HCT116 (cell line): ENCODE results near the gene LPCAT2. TPM values are rescaled to one million over a fixed set of nuclear protein-coding genes. Genes with fewer than 3 reads are reported as not detected.

Experiments used
- ATAC-seq: fragments of 200-7000 bp; cut with Tn5 transposase; 2 replicates; pipeline ENCODE4 v1.9.1; 2020; ENCODE audit warnings: mild to moderate bottlenecking, moderate library complexity
- BruUV-seq: library from RNA; stranded (reverse); fragments of 400-500 nt; replicated peaks from 2 replicates; lab custom pipeline; 2021; lab: Mats Ljungman, UMichigan
- CTCF ChIA-PET: fragments of 300-600 bp; sonication (Branson Sonifier 250); formaldehyde crosslinking; loops from one replicate; lab custom pipeline; 2021; ENCODE audit warnings: antibody characterized with exemption; lab: Charles Lee
- POLR2A ChIA-PET: fragments of 300-600, 350-600 bp; sonication (Branson Sonifier 250); formaldehyde crosslinking; loops from one replicate; lab custom pipeline; 2021; ENCODE audit warnings: antibody characterized with exemption; lab: Charles Lee
- RAD21 ChIA-PET, 2 experiments: fragments of 300-600 bp; sonication (Branson Sonifier 250); formaldehyde crosslinking; loops; one replicate each; lab custom pipeline; 2023; ENCODE audit warnings: low total read pairs in 2 of 2; ENCODE audit not compliant: uncharacterized antibody in 2 of 2, unreplicated experiment in 2 of 2, low non-redundant PET in 1 of 2; lab: Charles Lee
- DNase-seq: peaks from one replicate; pipeline ENCODE4 v3.0.0-alpha.2; 2010; ENCODE audit warnings: low read depth, low spot score
- H2AFZ ChIP-seq: fragments of 200-600 bp; shearing (Covaris generic), sonication (generic); 2 replicates; pipeline ENCODE4 v1.6.1; 2017; ENCODE audit warnings: low read depth, mixed run types, mixed read lengths, antibody characterized with exemption, low read length; ENCODE audit not compliant: poor library complexity, severe bottlenecking
- H3K27ac ChIP-seq: 2 replicates; pipeline ENCODE4 v1.5.1; 2012; ENCODE audit warnings: low read depth, low read length
- H3K27me3 ChIP-seq: fragments of 200-600 bp; sonication (generic); 2 replicates; pipeline ENCODE4 v1.6.1; 2016; ENCODE audit warnings: mixed run types, low read length, mixed read lengths; ENCODE audit not compliant: insufficient read depth
- H3K36me3 ChIP-seq, 2 experiments: fragments of 200-500 bp in 1 of 2; fragments of 200-600 bp in 1 of 2; sonication (Bioruptor generic) in 1 of 2; sonication (generic) in 1 of 2; 2 replicates each; pipeline versions ENCODE4 v1.5.1 to v1.6.1; 2014 to 2016; ENCODE audit warnings: low read length in 2 of 2, inconsistent platforms in 1 of 2, mixed read lengths in 1 of 2, mixed run types in 1 of 2; ENCODE audit not compliant: insufficient read depth in 2 of 2, control insufficient read depth in 1 of 2
- H3K4me1 ChIP-seq, 2 experiments: fragments of 200-600 bp in 1 of 2; sonication (generic) in 1 of 2; 2 replicates each; pipeline versions ENCODE4 v1.5.1 to v1.6.1; 2012 to 2017; ENCODE audit warnings: low read length in 2 of 2, inconsistent platforms in 1 of 2, mild to moderate bottlenecking in 1 of 2, mixed read lengths in 1 of 2, mixed run types in 1 of 2, moderate library complexity in 1 of 2; ENCODE audit not compliant: insufficient read depth in 2 of 2, control insufficient read depth in 1 of 2
- H3K4me2 ChIP-seq: fragments of 200-600 bp; sonication (generic); 2 replicates; pipeline ENCODE4 v1.6.1; 2017; ENCODE audit warnings: mixed run types, low read length, mixed read lengths
- H3K4me3 ChIP-seq, 2 experiments: fragments of 200-600 bp in 1 of 2; sonication (generic) in 1 of 2; replicated peaks in 1 of 2; 2 replicates each; pipeline ENCODE4 v1.5.1; 2011 to 2016; ENCODE audit warnings: low read length in 2 of 2, control low read depth in 1 of 2, low read depth in 1 of 2, mild to moderate bottlenecking in 1 of 2, mixed read lengths in 1 of 2, mixed run types in 1 of 2
- H3K79me2 ChIP-seq: fragments of 200-600 bp; sonication (generic); 2 replicates; pipeline ENCODE4 v1.6.1; 2017; ENCODE audit warnings: mild to moderate bottlenecking, mixed run types, low read length, moderate library complexity, mixed read lengths; ENCODE audit not compliant: insufficient read depth
- H3K9ac ChIP-seq: fragments of 200-600 bp; sonication (generic); 2 replicates; pipeline ENCODE4 v1.6.1; 2016; ENCODE audit warnings: low read length, mixed read lengths
- H3K9me2 ChIP-seq: fragments of 200-600 bp; sonication (generic), shearing (Covaris generic); 2 replicates; pipeline ENCODE4 v1.6.1; 2017; ENCODE audit warnings: mixed run types, mild to moderate bottlenecking, moderate library complexity; ENCODE audit not compliant: insufficient read depth
- H3K9me3 ChIP-seq, 2 experiments: fragments of 200-500 bp in 1 of 2; fragments of 200-600 bp in 1 of 2; sonication (Bioruptor generic) in 1 of 2; sonication (generic) in 1 of 2; 2 replicates each; pipeline ENCODE4 v1.6.1; 2014 to 2017; ENCODE audit warnings: low read length in 2 of 2, mixed read lengths in 2 of 2, inconsistent platforms in 1 of 2, low read depth in 1 of 2, mild to moderate bottlenecking in 1 of 2, mixed run types in 1 of 2, moderate library complexity in 1 of 2; ENCODE audit not compliant: control insufficient read depth in 1 of 2, insufficient read depth in 1 of 2
- H4K20me1 ChIP-seq: fragments of 200-600 bp; sonication (generic), shearing (Covaris generic); 2 replicates; pipeline ENCODE4 v1.6.1; 2017; ENCODE audit warnings: mixed run types, mild to moderate bottlenecking, moderate library complexity; ENCODE audit not compliant: insufficient read depth
- CBX3 ChIP-seq: IDR thresholded peaks from 2 replicates; pipeline ENCODE4 v1.6.1; 2012; ENCODE audit warnings: low read depth
- EGR1 ChIP-seq: IDR thresholded peaks from 2 replicates; pipeline ENCODE4 v1.6.1; 2012; ENCODE audit warnings: low read depth
- ELF1 ChIP-seq: IDR thresholded peaks from 2 replicates; pipeline ENCODE4 v1.6.1; 2012; ENCODE audit warnings: low read depth, borderline replicate concordance
- EZH2 ChIP-seq: fragments of 200-600 bp; sonication (generic); IDR thresholded peaks from 2 replicates; pipeline ENCODE4 v1.6.1; 2017; ENCODE audit warnings: antibody characterized with exemption, mixed run types
- EZH2phosphoT487 ChIP-seq: fragments of 200-600 bp; IDR thresholded peaks from 2 replicates; pipeline ENCODE4 v1.6.1; 2018; ENCODE audit warnings: antibody characterized with exemption, borderline replicate concordance
- JUND ChIP-seq: IDR thresholded peaks from 2 replicates; pipeline ENCODE4 v1.6.1; 2012
- RAD21 ChIP-seq: IDR thresholded peaks from 2 replicates; pipeline ENCODE4 v1.6.1; 2012; ENCODE audit warnings: low read depth, mild to moderate bottlenecking
- REST ChIP-seq: IDR thresholded peaks from 2 replicates; pipeline ENCODE4 v1.6.1; 2012; ENCODE audit warnings: low read depth
- SIN3A ChIP-seq: IDR thresholded peaks from 2 replicates; pipeline ENCODE4 v1.6.1; 2012; ENCODE audit warnings: low read depth
- SP1 ChIP-seq: IDR thresholded peaks from 2 replicates; pipeline ENCODE4 v1.6.1; 2012; ENCODE audit warnings: low read depth
- YY1 ChIP-seq: IDR thresholded peaks from 2 replicates; pipeline ENCODE4 v1.6.1; 2011; ENCODE audit warnings: low read length, low read depth, moderate library complexity, mild to moderate bottlenecking; ENCODE audit not compliant: insufficient replicate concordance; ENCODE audit errors: extremely low read depth
- ZBTB33 ChIP-seq: IDR thresholded peaks from 2 replicates; pipeline ENCODE4 v1.6.1; 2011; ENCODE audit warnings: mild to moderate bottlenecking, low read length, moderate library complexity; ENCODE audit not compliant: insufficient replicate concordance; ENCODE audit errors: extremely low read depth
- ZFX ChIP-seq: fragments of 450-650 bp; IDR thresholded peaks from 2 replicates; pipeline ENCODE4 v1.6.1; 2017
- ZNF274 ChIP-seq: fragments of 200-500 bp; sonication (Bioruptor generic); IDR thresholded peaks from 2 replicates; pipeline ENCODE4 v1.6.1; 2014; ENCODE audit warnings: mild to moderate bottlenecking, low read depth, low read length, inconsistent platforms
- intact Hi-C: fragments of 100-400 bp; cut with micrococcal nuclease; formaldehyde crosslinking; loops from 2 replicates; pipeline ENCODE4 v1.10.0; 2022
- total RNA-seq: library from RNA; stranded (reverse); gene quantifications from one replicate; pipeline ENCODE4 v1.2.1, GENCODE V29; 2021; ENCODE audit not compliant: unreplicated experiment
- TF ChIP-seq, protein P1 (sequence below), 3 experiments: fragments of 200-600 bp in 1 of 3; sonication (generic) in 1 of 3; IDR thresholded peaks in 2 of 3; conservative IDR thresholded peaks in 1 of 3; 2 replicates each; pipeline ENCODE4 v1.5.1; 2012 to 2017; ENCODE audit warnings: low read depth in 2 of 3, low read length in 2 of 3, antibody characterized with exemption in 1 of 3, borderline replicate concordance in 1 of 3, control low read depth in 1 of 3, mild to moderate bottlenecking in 1 of 3, mixed read lengths in 1 of 3, mixed run types in 1 of 3, moderate library complexity in 1 of 3; ENCODE audit not compliant: insufficient read depth in 1 of 3
- TF ChIP-seq, protein P2 (sequence below): IDR thresholded peaks from 2 replicates; pipeline ENCODE4 v1.6.1; 2012
- TF ChIP-seq, protein P3 (sequence below): IDR thresholded peaks from 2 replicates; pipeline ENCODE4 v1.6.1; 2012

The LPCAT2 gene
- total RNA-seq, 1 experiment from 2014 or later, result 13.1 TPM

DNA sequence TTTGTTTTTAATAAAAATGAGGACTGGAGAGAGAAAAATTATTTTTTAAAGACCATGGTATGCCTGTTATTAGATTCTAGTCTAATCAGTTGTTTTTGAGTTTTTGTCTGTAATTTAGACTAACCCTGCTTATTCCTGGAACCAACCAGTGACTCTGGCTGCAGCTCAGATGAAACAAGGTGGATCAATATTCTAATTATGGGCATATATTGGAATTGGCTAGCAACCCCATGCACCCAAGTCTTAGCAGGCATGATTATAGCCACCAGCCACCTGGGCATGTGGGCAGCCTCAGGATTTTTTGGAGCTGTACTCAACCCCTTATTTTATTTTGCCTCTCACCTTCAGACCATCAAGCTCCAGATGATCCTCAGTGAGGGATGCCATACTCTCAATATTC is 125.3 kb downstream of the LPCAT2 start:
- Histone ChIP-seq H3K27ac (no peak overlapping the region), H3K4me1 (no peaks in the 10 kb centered on the region), H3K9me3 (no peaks in the 10 kb centered on the region), H3K27me3 (peaks cover 28% of the 10 kb centered on the region), H3K79me2 (no peaks in the 10 kb centered on the region), H3K9me2 (no peaks in the 10 kb centered on the region), H3K36me3 (no peaks in the 10 kb centered on the region), H3K9ac (no peak overlapping the region), H3K4me3 (no peak overlapping the region), H3K4me2 (no peak overlapping the region), H2AFZ (no peak overlapping the region), H4K20me1 (no peaks in the 10 kb centered on the region)
- intact Hi-C loops, result no loop called here
- ChIA-PET RAD21 (no interaction called here), CTCF (no interaction called here), POLR2A (no interaction called here)
- TF ChIP-seq ZBTB33 (no peak), EZH2 (no peak), EGR1 (no peak), RAD21 (no peak), ZFX (no peak), YY1 (no peak), SIN3A (no peak), EZH2phosphoT487 (no peak), JUND (no peak), CBX3 (no peak), ELF1 (no peak), ZNF274 (no peak), REST (no peak), SP1 (no peak)
- TF ChIP-seq, protein P1, sequence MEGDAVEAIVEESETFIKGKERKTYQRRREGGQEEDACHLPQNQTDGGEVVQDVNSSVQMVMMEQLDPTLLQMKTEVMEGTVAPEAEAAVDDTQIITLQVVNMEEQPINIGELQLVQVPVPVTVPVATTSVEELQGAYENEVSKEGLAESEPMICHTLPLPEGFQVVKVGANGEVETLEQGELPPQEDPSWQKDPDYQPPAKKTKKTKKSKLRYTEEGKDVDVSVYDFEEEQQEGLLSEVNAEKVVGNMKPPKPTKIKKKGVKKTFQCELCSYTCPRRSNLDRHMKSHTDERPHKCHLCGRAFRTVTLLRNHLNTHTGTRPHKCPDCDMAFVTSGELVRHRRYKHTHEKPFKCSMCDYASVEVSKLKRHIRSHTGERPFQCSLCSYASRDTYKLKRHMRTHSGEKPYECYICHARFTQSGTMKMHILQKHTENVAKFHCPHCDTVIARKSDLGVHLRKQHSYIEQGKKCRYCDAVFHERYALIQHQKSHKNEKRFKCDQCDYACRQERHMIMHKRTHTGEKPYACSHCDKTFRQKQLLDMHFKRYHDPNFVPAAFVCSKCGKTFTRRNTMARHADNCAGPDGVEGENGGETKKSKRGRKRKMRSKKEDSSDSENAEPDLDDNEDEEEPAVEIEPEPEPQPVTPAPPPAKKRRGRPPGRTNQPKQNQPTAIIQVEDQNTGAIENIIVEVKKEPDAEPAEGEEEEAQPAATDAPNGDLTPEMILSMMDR (IDR thresholded peaks at IDR 0.05 in 2 of 3, conservative IDR thresholded peaks at IDR 0.05 in 1 of 3; ENCODE audit: borderline replicate concordance in 1 of 3, insufficient read depth in 1 of 3, low read depth in 2 of 3, low read length in 2 of 3), result no peak
- TF ChIP-seq, protein P2, sequence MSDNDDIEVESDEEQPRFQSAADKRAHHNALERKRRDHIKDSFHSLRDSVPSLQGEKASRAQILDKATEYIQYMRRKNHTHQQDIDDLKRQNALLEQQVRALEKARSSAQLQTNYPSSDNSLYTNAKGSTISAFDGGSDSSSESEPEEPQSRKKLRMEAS, result no peak
- TF ChIP-seq, protein P3, sequence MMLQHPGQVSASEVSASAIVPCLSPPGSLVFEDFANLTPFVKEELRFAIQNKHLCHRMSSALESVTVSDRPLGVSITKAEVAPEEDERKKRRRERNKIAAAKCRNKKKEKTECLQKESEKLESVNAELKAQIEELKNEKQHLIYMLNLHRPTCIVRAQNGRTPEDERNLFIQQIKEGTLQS, result no peak
- BruUV-seq, result no TSS peak
- DNase-seq, result no peak
- no peak for ATAC-seq
